Fibroblast of the conjunctiva (primary cell): Measurements from ENCODE around the gene VPS36.
"Not testable (repeated sequence)": the region's sequence is repeated elsewhere in the genome, so short reads cannot be mapped to it uniquely, and the experiment has no call there.

Experiments used
- DNase-seq: peaks from one replicate; pipeline ENCODE4 v3.0.0-alpha.2; 2010; ENCODE audit warnings: low read depth

VPS36 gene

DNA sequence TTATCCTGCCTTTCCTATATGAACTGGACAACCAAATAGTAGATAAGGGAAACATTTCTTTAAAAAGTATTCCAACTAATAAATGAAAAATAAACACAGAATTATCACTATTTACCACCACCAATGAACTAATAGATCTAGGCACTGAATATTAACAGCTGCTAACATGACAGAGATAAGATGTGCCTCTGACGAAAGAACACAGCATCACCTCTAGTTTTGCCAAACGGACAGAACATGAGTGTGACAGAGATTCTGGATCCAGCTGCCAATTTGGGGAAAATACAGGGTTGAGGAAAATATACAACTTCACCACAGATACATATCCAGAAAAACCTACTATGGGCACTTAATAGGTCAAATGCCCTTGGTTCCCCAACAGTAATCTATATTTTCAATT is 18.0 kb downstream of the VPS36 start:
- no peak for DNase-seq

DNA sequence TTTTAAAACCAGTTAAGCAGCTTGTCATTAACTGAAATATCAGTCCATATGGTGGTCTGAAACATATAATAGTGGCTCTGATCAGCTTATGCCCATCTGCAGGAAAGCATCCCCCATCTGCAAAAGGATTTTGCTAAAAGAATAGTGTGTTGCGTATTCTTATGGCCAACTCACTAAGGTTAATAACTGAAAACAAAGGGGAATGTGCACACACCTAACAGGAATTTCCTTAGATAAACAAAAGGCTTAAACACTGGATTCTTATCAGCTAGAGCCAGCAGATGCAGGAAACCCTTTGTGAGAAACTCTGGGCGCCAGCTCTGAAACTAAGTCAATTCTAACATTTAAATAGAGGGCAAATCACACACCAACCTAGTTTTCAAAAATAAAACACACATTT is 22.1 kb downstream of the VPS36 start:
- DNase-seq, result no peak

DNA sequence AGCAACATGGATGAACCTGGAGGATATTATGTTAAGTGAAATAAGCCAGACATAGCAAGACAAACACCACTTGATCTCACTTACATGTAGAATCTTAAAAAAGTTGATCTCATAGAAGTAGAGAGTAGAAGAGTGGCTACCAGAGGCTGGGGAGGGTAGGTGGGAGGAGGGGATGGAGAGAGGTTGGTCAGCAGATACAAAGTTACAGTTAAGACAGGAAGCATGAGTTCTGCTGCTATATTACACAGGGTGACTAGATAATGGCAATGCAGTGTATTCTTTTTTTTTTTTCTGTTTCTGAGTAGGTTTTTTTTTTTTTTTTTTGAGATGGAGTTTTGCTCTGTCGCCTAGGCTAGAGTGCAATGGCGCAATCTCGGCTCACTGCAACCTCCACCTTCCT is 29.2 kb downstream of the VPS36 start:
- no peak for DNase-seq

DNA sequence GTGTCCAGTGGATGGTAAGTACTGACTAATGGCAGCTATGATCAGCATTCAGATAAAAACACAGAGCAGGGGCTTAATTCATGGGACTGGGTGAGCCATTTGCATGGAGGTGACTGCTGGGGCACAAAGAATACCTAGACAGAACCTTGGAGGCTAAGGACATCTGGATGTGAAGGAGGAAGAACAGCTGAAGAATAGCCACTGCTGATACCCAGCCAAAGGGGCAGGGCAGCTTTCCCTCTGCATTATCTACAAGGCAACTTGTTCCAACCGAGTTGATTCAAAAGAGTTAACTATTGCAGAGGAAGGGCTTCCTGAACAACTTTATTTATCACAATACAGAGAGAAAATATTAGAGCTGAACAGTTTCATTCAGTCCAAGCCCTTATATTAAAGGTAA is 31.4 kb downstream of the VPS36 start:
- DNase-seq, result no peak

DNA sequence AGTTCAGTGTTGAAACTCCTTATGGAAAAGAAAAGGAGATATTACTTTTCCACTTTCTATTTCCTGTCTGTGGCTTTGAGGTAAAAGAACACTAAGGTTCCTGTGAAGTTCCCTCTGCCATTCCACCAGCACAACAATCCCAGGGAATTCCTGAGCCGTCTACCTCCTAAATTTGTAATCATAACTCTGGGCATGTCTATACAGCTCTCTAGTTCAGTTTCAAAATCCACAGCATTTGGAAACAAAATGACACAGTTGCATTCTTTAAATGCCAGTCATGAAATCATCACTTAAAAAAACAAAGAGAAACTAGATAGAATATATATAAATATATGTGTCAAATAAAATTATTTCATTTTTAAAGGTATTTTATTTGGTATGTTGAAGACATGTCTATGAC is 35.5 kb downstream of the VPS36 start:
- DNase-seq, result no peak

DNA sequence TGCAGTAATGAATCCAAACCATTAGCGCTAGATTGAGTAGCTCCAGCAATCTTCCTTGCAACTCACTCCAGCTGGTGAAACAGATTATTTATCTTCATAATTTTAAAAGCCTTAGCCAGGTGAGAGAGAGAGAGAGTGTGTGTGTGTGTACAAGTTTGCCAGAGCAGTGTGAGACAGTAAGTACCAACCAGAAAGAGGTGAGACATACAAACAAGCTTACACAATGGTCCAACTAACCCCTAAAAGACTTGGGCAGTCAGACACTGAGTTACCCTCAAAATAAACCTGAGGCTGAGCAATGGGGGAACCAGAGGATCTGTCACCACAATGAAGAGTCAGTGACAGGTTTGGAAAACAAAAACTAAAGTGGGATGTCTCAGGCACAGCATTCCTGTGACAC is 36.4 kb downstream of the VPS36 start:
- DNase-seq, result no peak

DNA sequence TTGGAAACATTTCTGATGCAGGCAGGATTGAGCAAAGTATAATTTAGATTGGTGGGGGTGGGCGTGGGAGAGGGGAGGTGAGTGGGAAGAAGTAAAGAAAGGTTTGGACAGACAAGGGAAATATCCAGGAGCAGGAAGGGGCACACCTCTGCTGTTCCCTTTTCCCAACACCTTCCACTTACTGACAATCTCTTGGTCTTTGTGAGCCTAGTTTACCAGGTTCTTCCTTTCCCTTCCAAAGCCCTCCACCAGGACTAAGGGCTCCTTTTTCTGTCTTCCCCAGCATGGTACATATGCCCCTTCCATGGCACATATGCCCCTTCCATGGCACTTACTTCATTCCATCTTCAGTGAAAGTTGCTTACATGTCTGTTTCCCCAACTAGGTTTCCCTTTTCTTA is 38.3 kb downstream of the VPS36 start:
- no peak for DNase-seq

DNA sequence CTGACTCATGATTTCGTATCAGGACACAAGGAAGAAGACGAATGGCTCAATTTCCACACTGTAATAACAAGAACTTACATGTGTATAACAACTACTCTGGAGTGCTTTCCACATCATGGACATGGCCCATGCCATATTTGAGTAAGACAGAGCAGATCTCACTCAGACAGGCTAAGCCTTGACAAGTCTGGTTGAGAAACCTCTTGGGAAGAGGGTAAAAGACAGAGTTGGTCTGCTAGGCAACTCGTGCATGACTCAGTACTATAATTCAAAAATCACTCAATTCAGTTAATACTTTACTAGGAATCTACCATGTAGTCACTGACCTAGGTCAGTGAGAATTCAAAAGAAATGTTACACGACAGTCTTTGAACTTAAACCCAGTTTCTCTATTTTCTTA is 38.8 kb downstream of the VPS36 start:
- DNase-seq, result peak; percentile 35

DNA sequence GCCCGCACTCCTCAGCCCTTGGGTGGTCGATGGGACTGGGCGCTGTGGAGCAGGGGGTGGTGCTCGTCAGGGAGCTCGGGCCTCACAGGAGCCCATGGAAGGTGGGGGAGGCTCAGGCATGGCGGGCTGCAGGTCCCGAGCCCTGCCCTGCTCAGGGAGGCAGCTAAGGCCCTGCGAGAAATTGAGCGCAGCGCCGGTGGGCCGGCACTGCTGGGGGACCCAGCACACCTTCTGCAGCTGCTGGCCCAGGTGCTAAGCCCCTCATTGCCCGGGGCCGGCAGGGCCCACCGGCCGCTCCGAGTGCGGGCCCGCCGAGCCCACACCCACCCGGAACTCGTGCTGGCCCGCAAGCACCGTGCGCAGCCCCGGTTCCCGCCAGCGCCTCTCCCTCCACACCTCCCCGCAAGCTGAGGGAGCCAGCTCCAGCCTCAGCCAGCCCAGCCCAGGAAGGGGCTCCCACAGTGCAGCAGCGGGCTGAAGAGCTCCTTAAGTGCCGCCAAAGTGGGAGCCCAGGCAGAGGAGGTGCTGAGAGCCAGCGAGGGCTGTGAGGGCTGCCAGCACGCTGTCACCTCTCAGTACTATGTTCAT is 42.3 kb downstream of the VPS36 start:
- not testable (repeated sequence) for DNase-seq

DNA sequence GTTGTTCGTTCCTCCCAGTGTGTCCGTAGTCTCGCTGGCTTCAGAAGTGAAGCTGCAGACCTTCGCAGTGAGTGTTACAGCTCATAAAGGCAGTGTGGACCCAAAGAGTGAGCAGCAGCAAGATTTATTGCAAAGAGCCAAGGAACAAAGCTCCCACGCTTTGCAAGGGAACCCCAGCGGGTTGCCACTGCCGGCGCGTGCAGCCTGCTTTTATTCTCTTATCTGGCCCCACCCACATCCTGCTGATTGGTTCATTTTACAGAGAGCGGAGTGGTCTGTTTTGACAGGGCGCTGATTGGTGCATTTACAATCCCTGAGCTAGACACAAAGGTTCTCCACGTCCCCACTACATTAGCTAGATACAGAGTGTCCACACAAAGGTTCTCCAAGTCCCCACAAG is 43.0 kb downstream of the VPS36 start:
- DNase-seq, result not testable (repeated sequence)

DNA sequence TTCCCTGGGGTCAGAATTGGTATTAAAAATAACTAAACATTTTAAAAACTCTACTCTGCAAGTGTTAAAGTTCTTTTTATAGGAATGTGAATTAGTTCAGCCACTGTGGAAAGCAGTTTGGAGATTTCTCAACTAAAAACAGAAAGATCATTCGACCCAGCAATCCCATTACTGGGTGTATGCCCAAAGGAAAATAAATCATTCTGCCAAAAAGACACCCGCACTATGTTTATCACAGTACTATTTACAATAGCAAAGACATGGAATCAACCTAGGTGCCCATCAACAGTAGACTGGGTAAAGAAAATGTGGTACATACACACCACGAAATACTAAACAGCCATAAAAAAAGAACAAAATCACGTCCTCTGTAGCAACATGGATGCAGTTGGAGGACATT is 43.8 kb downstream of the VPS36 start:
- DNase-seq, result no peak

DNA sequence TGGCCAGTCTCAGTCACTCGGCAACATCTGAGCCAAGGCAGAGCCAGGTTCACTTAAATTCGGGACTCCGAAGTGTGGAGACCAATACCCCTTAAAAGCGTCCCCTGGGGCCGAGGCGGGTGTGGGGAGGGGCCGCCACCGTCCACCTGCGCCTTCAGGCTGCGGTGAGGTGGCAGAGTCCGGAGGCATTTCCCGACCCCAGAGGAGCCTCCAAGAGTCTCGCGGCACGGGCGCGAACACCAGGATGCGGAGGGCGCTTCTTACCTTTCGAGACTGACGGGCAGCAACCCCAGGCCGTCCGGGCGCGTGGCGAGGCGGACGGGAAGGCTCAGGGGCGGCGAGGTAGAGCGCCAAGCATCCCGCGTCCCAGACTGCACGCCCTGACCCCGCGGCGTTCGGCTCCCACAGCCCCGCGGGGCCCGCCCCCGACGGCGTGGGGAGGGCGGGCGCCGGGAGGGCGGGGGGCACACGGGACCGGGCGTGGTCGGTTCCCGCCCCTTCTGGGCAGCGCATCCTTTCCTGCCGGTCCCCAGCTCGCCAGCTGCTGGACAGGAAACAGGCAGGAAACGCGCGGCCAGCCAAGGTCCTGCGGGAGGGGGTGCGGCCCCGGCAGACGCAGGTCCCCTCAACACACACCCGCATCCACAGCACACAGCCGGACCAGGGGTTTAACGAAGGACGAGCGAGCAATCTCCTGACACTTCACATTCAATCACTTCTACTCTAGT is 44.5 kb downstream of the VPS36 start, which contains the start of gene THSD1:
TSS of gene THSD1 (minus strand) at position 406 of the 728 bp plus-strand sequence. CDS start 3,572 bp downstream, outside the sequence.
- DNase-seq, result peak; percentile 18

DNA sequence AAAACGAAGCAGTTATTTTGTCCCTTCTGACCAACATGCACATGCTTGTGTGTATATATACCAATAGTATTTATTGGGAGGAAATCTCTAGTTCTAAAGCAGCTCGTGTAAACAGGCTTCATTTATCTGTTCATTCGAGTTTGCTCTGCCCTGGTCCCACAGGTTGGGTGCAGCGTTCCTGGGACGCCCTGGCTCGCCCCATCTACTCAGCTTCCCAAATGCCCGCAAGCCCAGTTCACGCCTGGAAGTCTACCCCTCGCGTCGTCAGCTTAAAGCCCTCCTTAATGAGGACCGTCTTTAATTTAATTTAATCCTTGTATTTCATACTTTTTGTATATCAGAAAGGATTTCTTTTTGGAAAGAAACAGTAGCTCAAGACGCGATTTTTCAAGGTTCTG is 45.1 kb downstream of the VPS36 start:
- DNase-seq, result no peak

DNA sequence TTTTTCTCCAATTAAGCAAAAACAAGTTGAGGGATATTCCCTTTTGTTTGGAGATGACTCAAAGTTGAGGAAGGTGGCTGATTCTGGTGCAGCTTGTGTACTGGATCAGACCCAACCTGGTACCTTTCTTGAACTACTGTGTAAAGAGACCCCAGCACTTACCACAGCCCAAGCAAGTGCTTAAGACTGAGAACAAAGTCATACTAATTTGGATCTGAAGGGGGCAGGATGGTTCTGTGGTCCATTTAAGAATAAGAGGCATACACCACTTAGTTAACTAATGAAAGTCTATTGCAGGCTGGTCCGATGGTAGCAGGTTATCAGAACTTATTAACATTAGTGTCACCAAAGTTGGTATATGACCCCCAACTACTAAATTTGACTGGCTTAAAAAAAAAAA is 50.7 kb downstream of the VPS36 start:
- DNase-seq, result no peak

DNA sequence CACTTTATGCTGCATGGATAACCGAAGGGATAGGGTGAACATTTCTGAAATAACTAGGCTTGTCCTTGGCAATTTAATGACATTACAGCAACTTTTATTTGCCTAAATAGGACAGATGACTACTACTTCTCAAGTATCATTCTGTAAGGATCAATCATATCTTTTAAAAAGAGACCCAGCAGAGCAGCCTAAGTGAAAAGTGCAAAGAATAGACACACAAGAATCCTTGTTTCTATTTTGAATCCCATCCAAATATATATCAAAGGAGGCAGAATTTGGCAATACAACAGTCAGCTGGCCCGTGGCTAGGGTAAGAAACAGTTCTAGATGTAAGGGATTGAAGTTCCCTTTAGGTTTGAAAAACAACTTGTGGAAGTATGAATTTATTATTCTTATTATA is 51.4 kb downstream of the VPS36 start:
- DNase-seq, result no peak

DNA sequence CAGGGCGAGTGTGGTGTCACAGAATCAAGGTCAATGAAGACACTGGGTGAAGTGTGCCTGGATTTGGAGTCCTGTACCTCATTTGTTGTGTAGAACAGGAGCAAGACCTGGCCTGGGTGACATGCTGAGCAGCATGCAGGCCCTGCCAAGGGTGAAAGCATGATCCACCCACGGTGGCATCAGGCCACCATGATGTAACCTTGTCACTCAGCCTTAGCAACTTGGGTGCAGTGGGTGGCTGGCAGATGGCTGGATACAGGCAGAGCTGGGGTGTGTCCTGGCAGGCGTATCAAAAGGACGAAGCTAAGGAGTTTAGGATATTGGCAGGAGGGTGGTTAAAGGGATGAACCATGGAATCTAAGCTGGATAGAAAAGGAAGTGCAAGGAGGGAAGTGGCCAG is 54.7 kb downstream of the VPS36 start:
- no peak for DNase-seq

DNA sequence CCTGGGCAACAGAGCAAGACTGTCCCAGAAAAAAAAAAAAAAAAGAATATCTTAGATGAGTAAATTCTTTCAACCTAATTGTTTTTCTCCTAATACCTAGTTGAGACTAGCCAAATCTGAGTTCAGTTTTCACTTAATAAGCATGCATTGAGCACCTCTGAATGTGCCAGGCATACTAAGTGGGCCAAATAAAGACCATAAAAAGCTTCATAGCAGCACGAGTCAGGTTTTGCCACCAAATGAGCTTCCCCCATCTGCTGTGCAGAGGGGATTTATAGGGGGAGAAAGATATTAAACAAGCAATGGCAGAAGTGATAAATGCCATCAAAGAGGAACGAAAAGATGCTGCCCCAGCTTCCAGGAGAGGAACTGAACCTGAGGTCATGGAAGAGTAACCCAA is 55.8 kb downstream of the VPS36 start:
- no peak for DNase-seq

DNA sequence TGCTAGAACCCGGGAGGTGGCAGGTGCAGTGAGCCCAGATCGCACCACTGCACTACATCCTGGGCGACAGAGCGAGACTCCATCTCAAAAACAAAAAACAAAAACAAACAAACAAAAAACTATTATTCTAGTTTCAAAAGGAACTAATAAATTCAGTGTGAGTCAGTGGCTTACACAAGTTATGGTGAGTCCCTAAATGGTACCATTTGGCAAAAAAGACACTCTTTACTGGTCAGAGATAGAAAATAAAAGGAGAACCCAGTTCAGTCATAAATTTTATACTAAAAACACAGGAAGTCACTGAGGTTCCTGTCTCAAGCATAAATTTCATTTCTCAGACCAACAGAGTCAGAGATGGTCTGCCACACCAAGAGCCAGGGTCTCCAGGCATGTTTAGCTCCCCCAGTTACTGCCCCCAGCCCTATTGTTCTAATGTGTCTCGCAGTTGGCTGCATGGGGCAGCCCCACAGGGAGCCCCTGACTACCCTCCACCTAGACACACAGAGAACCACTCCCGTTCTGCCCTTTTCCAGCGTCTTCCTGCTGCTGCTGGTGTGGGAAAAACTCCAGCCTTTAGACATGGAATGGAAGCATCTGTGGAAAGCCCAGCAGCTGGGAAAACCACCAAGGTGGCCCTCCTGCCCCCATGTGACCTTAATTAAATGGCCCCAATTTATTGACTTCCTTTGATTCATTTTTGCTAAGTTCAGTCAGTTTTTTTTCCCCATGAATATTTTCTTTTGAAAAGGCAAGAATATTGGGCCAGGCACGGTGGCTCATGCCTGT is 56.7 kb downstream of the VPS36 start:
- no peak for DNase-seq

DNA sequence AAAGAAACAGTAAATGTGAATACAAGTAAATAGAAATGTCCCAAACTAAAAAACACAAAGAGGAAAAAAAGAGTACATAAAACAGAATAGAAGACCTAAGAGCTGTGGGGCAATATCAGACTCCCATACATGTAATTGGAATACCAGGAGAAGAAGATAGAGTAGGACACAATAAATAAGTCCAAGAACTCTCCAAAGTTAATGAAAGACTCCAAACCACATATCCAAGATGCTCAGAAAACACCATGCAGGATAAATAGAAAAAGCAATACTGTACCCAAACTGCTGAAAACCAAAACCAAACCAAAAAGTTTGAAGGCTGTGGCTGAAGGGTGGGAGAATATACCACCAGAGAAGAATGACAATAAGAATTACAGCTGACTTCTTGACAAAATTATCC is 62.7 kb downstream of the VPS36 start:
- DNase-seq, result no peak

DNA sequence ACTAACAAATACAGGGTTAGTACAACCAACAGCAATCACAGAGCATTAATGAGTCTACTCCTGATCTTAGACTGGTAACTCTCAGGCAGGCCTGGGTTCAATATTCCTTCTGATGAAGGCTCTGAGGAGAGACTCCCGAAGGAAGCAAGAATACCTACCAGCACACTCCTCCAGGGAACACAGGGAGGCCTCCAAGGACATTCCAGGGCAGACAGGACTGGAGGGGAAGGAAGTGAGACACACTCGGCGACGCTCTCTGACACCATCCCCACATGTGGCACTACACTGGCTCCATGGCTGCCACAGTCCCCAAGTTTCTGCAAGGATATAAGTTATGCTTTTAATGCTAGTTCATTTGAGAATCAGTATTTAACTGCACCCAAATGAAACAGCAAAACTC is 64.6 kb downstream of the VPS36 start:
- no peak for DNase-seq

DNA sequence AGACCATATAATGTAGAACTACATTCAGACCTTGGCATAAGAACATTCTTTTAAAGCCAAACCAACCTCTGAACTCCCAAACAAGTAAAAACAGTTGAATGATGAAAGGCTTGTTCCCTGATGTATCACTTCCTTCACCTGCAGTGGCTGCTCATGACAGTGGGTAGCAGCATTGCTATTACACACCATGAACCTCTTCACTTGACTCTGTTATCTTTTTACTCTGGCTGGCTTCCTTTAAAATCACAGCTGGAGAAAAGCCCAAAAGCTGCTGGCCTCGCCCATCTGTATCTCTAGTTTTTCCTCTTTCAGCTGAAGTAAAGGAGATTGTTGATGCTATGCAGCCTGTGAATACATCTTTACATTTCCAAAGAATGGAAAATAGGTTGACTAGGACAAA is 67.1 kb downstream of the VPS36 start:
- no peak for DNase-seq

DNA sequence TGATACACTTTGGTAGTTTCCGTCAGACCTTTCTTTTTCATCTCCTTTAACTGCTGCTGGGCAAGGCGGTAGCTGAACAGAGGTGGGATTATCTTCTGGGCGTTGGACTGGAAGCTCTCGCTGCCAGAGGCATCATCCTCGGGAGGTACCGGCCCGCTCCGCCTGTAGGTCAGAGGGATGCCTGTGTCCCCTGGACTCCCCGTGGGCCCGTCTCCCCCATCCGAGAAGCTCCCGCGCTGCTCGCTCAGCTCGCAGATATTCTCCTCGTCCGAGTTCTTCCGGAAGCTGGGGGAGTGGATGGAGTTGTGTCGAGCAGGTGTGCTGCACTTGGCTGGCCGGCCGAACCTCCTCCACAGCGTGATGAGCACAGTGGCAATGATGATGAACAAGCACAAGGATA is 72.1 kb downstream of the VPS36 start:
- no peak for DNase-seq

DNA sequence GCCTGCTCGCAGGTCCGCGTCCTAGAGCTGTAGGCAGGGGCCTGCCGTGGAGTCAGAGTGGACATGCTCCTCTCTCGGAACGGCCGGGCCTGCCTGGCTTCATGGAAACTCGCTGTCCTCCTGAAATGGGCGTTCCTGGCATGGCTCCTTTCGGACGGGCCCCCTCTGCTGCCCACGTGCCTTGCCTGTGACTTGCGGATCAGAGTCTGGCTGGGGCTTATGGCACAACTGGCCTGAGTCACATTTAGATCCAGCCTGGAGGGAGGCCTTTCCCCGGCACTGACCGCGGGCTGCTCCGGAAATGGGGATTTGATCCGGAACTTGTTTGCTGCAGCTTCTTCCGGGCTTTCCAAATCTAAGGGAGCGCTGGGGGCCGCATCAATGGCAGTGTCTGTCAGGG is 72.5 kb downstream of the VPS36 start:
- no peak for DNase-seq
